Measurements from ENCODE around the gene JMJD8. TPM values are rescaled to one million over a fixed set of nuclear protein-coding genes. Genes with fewer than 3 reads are reported as not detected.
A peak's percentile ranks its signal among the peaks of the same experiment; 100 is the strongest.

The JMJD8 gene
- total RNA-seq, 4 donors from 2014 or later: 73.2 to 114 (median 88.1) TPM

- H3K36me3 ChIP-seq: peaks cover 21 to 29% (median 26%) of the 10 kb centered on the region in 4 donors
- H3K9me3 ChIP-seq: no peaks in the 10 kb centered on the region
- intact Hi-C loops (cut with DNase I): no loop called here
- no peak overlapping the region for H3K4me3 ChIP-seq
- DNase-seq (ENCODE audit: extremely low spot score): no peak
- 92% methylated on average over 2 of the region's 13 CpGs for WGBS
- peaks cover 16 to 33% (median 27%) of the 10 kb centered on the region in 4 donors for H3K4me1 ChIP-seq
- no peak for TF ChIP-seq EP300 (IDR thresholded peaks at IDR 0.05)
- no peak for TF ChIP-seq POLR2A (IDR thresholded peaks at IDR 0.05; ENCODE audit: low read depth)
- no peak for TF ChIP-seq POLR2AphosphoS5 (IDR thresholded peaks at IDR 0.05)
- TF ChIP-seq, protein P1, sequence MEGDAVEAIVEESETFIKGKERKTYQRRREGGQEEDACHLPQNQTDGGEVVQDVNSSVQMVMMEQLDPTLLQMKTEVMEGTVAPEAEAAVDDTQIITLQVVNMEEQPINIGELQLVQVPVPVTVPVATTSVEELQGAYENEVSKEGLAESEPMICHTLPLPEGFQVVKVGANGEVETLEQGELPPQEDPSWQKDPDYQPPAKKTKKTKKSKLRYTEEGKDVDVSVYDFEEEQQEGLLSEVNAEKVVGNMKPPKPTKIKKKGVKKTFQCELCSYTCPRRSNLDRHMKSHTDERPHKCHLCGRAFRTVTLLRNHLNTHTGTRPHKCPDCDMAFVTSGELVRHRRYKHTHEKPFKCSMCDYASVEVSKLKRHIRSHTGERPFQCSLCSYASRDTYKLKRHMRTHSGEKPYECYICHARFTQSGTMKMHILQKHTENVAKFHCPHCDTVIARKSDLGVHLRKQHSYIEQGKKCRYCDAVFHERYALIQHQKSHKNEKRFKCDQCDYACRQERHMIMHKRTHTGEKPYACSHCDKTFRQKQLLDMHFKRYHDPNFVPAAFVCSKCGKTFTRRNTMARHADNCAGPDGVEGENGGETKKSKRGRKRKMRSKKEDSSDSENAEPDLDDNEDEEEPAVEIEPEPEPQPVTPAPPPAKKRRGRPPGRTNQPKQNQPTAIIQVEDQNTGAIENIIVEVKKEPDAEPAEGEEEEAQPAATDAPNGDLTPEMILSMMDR (IDR thresholded peaks at IDR 0.05): no peak
- no peaks in the 10 kb centered on the region for H3K27me3 ChIP-seq
- H3K27ac ChIP-seq (replicated peaks in 1 of 4): no peak overlapping the region
Observed at GRCh38 chr16:666572-666971, 17.6 kb downstream of the JMJD8 start.

DNA sequence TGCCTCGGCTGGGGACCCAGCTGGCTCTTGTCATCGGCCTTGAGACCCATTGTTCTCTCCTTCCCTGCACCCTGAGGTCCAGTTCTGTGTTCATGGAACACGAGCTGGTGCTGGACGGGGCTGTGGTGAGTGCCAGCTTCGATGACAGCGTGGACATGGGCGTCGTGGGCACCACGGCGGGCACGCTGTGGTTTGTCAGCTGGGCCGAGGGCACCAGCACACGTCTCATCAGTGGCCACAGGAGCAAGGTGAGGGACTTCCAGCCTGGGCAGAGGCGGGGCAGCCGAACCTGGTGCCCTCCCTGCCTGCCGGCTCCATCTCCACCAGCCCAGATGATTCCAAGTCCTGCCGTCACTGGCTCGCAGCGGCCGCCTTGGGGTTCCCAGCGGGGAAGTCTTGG, 21.5 kb downstream of the JMJD8 start:
- no peaks in the 10 kb centered on the region for H3K9me3 ChIP-seq
- WGBS: 91% methylated on average over 16 of the region's 21 CpGs
- DNase-seq (ENCODE audit: extremely low spot score): no peak
- intact Hi-C loops (cut with DNase I): loop anchor here (5.0 kb wide), 1 partner anchor 85 kb away; no protein-coding TSS in a partner anchor
- H3K27ac ChIP-seq (replicated peaks in 1 of 4): no peak overlapping the region
- H3K4me3 ChIP-seq: no peak overlapping the region
- TF ChIP-seq, protein P1 (IDR thresholded peaks at IDR 0.05): no peak
- TF ChIP-seq EP300 (IDR thresholded peaks at IDR 0.05) (no peak), POLR2A (IDR thresholded peaks at IDR 0.05; ENCODE audit: low read depth) (no peak), POLR2AphosphoS5 (IDR thresholded peaks at IDR 0.05) (no peak)
- H3K4me1 ChIP-seq: peaks cover 15 to 32% (median 27%) of the 10 kb centered on the region in 4 donors
- peaks cover 0 to 16% (median 12%) of the 10 kb centered on the region in 4 donors for H3K36me3 ChIP-seq
- no peaks in the 10 kb centered on the region for H3K27me3 ChIP-seq

DNA sequence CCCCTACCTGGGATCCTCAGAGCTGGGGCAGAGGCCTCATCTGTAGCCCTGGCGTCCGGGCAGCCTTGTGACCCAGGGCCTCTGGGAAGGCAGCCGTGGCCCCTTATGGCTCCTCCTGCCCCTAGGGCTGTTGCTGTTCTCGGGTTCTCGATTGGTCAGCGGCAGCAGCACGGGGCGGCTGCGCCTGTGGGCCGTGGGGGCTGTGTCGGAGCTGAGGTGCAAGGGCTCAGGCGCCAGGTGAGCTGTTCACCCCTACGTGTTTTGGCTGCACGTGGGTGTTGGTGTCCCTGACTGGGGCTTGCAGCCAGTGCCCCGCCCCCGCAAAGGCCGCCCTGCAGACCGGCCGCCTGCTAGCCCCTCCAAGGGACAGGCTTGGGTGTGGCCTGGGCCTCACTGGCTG, 22.0 kb downstream of the JMJD8 start:
- Histone ChIP-seq H3K36me3 (peaks cover 0 to 21% (median 15%) of the 10 kb centered on the region in 4 donors), H3K4me3 (no peak overlapping the region), H3K4me1 (peaks cover 10 to 27% (median 22%) of the 10 kb centered on the region in 4 donors), H3K27ac (replicated peaks in 1 of 4) (no peak overlapping the region), H3K9me3 (no peaks in the 10 kb centered on the region), H3K27me3 (no peaks in the 10 kb centered on the region)
- no peak for DNase-seq (ENCODE audit: extremely low spot score)
- WGBS: 88% methylated on average over 16 of the region's 19 CpGs
- TF ChIP-seq, protein P1 (IDR thresholded peaks at IDR 0.05): no peak
- TF ChIP-seq POLR2A (IDR thresholded peaks at IDR 0.05; ENCODE audit: low read depth): no peak
- TF ChIP-seq EP300 (IDR thresholded peaks at IDR 0.05): no peak
- no peak for TF ChIP-seq POLR2AphosphoS5 (IDR thresholded peaks at IDR 0.05)
- intact Hi-C loops (cut with DNase I): loop anchor here (5.0 kb wide), 1 partner anchor 85 kb away; no protein-coding TSS in a partner anchor

- TF ChIP-seq, protein P1 (IDR thresholded peaks at IDR 0.05): peak in 1 of 3 experiments; percentile 6
- no peak for TF ChIP-seq EP300 (IDR thresholded peaks at IDR 0.05)
- DNase-seq (ENCODE audit: extremely low spot score): no peak
- Histone ChIP-seq H3K4me1 (peaks cover 10 to 25% (median 20%) of the 10 kb centered on the region in 4 donors), H3K4me3 (peak overlapping the region; percentile 40 to 49 (median 46)), H3K9me3 (no peaks in the 10 kb centered on the region), H3K27me3 (no peaks in the 10 kb centered on the region), H3K27ac (replicated peaks in 1 of 4) (peak overlapping the region; percentile 81 to 85 (median 82)), H3K36me3 (peaks cover 0 to 29% (median 21%) of the 10 kb centered on the region in 4 donors)
- WGBS: 16% methylated on average over 15 of the region's 35 CpGs
- intact Hi-C loops (cut with DNase I): loop anchor here (5.0 kb wide), 1 partner anchor 84 kb away; no protein-coding TSS in a partner anchor
Observed at GRCh38 chr16:661184-661821, 22.8 kb downstream of the JMJD8 start.

Measured in esophagus muscularis mucosa (tissue), 4 donors.